A204.1 (cell line): ENCODE measurements around the gene PCDHAC1.

Source experiments
- FAIRE-seq: peaks from 2 replicates; lab custom pipeline; 2012; peaks lifted over from hg19 to GRCh38; lab: Jason Lieb, UNC

The PCDHAC1 gene

DNA sequence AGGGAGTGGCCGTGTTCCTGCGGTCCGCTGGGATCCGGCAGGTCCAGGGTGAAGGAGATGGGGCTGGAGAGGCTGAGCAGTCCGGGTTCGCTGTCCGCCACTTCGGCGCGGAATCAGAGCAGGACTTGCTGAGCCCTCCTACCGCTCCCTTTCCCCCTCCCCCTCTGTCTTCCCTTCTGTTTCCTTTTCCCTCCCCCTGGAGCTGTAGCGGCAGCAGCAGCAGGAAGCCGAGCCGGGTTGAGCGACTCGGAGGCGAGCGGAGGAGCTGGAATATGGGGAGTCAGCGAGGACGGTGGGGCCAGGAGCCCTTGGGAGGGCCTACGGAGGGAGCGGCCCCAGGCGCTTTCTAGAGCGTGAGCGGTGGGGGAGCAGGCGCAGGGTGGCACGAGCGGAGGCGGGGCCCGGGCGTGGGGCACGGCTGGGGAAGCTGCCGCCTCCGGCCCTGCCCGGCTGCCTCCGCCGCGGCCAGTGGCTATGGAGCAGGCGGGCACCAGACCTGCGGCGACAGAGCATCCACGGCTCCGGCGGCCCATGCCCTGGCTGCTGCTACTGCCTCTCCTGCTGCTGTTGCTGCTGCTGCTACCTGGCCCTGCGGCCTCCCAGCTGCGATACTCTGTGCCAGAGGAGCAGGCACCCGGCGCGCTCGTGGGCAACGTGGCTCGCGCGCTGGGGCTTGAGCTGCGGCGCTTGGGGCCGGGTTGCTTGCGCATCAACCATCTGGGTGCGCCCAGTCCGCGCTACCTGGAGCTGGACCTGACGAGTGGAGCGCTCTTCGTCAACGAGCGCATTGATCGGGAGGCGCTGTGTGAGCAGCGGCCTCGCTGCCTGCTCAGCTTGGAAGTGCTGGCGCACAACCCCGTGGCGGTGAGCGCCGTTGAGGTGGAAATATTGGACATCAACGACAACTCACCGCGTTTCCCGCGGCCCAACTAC is 40.5 kb downstream of the PCDHAC1 start, which contains the start of gene PCDHAC2:
PCDHAC2 (plus strand) TSS at position 184 of the 933 bp plus-strand sequence; CDS start at position 475, 291 bp downstream.
- no peak for FAIRE-seq

DNA sequence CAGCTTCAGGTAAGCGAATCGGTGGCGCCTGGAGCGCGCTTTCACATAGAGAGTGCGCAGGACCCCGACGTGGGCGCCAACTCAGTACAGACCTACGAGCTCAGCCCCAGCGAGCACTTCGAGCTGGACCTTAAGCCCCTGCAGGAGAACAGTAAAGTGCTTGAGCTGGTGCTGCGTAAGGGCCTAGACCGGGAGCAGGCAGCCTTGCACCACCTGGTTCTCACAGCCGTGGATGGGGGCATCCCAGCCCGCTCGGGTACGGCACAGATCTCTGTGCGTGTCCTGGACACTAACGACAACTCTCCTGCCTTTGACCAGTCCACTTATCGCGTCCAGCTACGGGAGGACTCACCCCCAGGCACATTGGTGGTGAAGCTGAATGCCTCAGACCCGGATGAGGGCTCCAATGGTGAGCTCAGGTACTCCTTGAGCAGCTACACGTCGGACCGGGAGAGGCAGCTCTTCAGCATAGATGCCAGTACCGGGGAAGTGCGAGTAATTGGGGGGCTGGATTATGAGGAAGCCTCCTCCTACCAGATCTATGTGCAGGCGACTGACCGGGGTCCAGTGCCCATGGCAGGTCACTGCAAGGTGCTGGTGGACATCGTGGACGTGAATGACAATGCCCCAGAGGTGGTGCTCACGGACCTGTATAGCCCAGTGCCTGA is 41.3 kb downstream of the PCDHAC1 start:
- FAIRE-seq, result no peak

DNA sequence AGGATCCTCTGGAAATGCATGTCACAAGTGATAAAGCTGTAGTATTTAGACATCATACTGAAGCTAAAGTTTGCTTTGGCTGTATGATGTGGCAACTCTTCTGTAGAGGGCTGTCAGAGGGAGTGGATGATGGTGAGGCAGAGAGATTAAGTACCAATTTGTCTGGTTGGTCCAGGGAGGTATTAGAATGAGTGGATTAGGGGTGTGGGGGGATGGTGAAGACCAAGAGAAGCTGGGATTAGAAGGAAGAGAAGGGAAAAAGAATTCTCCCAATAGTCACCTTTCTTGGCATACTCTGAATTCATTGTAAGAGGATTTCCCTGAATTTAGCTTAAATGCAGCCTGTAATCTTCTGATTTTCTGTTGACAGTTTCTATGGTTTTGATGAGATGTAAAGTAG is 43.8 kb downstream of the PCDHAC1 start:
- no peak for FAIRE-seq

DNA sequence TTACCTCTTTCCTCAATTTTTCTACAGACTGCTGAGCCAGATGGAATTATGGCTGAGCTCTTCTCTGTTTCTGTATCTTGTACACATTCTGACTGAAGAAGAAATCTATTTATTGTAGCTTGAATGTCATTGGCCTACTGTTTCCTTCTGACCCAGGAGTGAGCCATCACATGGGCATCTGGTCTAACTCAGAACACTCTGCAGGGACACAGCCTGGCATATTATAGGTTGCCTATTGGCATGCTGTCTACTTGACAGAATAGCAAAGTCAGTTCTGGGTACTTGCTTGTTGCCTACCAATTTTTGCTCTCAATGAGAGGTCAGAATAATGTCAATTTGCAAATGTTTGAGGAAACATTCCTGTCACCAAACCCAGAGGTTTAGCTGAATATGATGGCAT is 47.5 kb downstream of the PCDHAC1 start:
- no peak for FAIRE-seq

DNA sequence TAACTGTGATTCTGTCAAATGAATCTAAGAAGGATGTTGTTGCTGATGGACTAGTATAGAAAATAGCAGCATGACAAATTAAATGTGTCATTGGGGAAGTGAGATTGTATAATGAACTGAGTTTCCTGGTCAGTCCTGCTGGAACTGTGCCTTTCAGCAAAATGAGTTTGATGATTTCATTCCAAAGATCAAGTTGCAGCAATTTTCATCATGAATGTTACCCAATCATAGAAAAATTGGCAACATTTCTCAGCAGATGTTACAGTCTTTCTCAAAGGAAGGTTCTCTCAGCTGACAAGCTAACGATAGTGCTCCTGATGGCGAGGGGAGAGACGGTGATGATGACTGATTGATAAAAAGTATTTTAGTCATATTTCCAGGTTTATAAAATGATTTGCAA is 50.9 kb downstream of the PCDHAC1 start:
- FAIRE-seq, result no peak

DNA sequence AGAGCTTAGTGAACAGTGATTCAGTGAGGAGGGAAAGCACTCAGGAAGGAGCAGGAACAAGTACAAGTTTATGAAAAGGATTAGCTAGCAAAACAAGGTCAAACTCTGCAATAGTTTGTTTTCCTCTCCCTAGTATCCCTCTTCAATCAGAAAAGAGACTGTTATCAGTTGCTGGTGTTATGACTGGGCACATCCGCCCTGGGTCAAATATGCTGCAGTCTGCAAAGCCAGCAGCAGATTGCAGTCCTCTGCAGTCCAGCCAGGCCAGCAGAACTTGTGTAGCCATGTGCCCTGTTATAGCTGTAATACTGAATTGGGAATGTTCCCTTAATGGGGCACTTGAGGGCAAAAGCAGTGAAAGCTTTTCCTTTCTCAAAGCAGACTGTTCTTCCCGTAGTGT is 52.2 kb downstream of the PCDHAC1 start:
- no peak for FAIRE-seq

DNA sequence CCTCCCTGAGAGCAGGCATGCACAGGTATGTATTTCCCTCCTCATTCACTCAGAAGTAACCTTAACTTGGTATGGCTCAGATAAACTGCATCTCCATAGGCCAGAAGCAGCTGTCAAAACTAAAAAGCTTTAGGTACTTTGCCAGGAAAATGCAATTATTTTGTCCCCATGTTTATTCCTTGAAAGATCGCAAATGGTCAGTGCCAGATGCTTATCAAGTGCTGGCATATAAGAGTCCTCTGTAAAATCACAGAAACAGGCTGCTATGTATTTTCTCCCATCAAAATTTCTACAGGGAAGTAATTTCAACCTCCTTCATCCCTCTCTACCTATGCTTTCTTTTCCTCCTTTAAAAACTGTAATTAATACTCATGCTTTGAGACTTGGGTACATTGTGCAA is 52.9 kb downstream of the PCDHAC1 start:
- FAIRE-seq, result no peak
